HUDEP-2 (cell line): ENCODE measurements around the gene E2F6.

ENCODE experiments used
- DNase-seq, 76 experiments: peaks; one replicate each; lab custom pipeline; 2025; ENCODE audit not compliant: unreplicated experiment in 76 of 76; lab: John Stamatoyannopoulos, UW

E2F6 gene

GRCh38 chr2:11465485-11466306 is at the start of gene E2F6:
TSS of gene E2F6 (minus strand) at chr2:11466161. CDS start at chr2:11465879, 282 bp downstream.
- peak in 74 of 76 experiments; percentile 20 to 92 (median 74) for DNase-seq

- no peak for DNase-seq
These were observed 49.6 kb upstream of the E2F6 start for GRCh38 chr2:11515490-11515981.

- no peak for DNase-seq
These were observed 48.9 kb upstream of the E2F6 start for GRCh38 chr2:11514904-11515303.

GRCh38 chr2:11514081-11514730 is 48.2 kb upstream of the E2F6 start:
- DNase-seq = no peak

GRCh38 chr2:11513319-11513718 is 47.4 kb upstream of the E2F6 start:
- DNase-seq = no peak

- DNase-seq = no peak
These were observed 46.5 kb upstream of the E2F6 start for GRCh38 chr2:11512431-11512830.

- no peak for DNase-seq
These were observed 43.8 kb upstream of the E2F6 start for GRCh38 chr2:11509657-11510360.

GRCh38 chr2:11508279-11508678 is 42.3 kb upstream of the E2F6 start:
- DNase-seq = no peak

- no peak for DNase-seq
These were observed 41.6 kb upstream of the E2F6 start for GRCh38 chr2:11507517-11507916.

- DNase-seq = no peak
These were observed 40.6 kb upstream of the E2F6 start for GRCh38 chr2:11506611-11506969.

GRCh38 chr2:11505652-11506610 is 40.0 kb upstream of the E2F6 start:
- DNase-seq = no peak

- no peak for DNase-seq
These were observed 37.5 kb upstream of the E2F6 start for GRCh38 chr2:11503354-11503927.

- no peak for DNase-seq
These were observed 36.9 kb upstream of the E2F6 start for GRCh38 chr2:11502740-11503292.

GRCh38 chr2:11500702-11501303 is 34.8 kb upstream of the E2F6 start:
- DNase-seq = no peak

GRCh38 chr2:11499081-11499743 is 33.3 kb upstream of the E2F6 start:
- DNase-seq = no peak

GRCh38 chr2:11498543-11499034 is 32.6 kb upstream of the E2F6 start:
- DNase-seq = peak in 70 of 76 experiments; percentile 4 to 79 (median 52)

- peak in 1 of 76 experiments; percentile 2 for DNase-seq
These were observed 30.1 kb upstream of the E2F6 start for GRCh38 chr2:11495844-11496681.

GRCh38 chr2:11494310-11494709 is 28.3 kb upstream of the E2F6 start:
- no peak for DNase-seq
